AG04450 (cell line): Measurements from ENCODE around the gene SPP1. TPM values are rescaled to one million over a fixed set of nuclear protein-coding genes. Genes with fewer than 3 reads are reported as not detected.

ENCODE experiments used
- CTCF ChIA-PET: fragments of 300-600, 350-600 bp; formaldehyde crosslinking; extraction: SDS; loops from one replicate; lab custom pipeline; 2022; ENCODE audit warnings: antibody characterized with exemption, inconsistent platforms; lab: Charles Lee
- POLR2A ChIA-PET: fragments of 350-600 bp; formaldehyde crosslinking; extraction: SDS; loops from one replicate; lab custom pipeline; 2021; ENCODE audit warnings: antibody characterized with exemption, inconsistent platforms; lab: Yijun Ruan, JAX
- DNase-seq: peaks from one replicate; pipeline ENCODE4 v3.0.0-alpha.2; 2011; ENCODE audit warnings: low read depth, low spot score
- H3K27ac ChIP-seq: one replicate; pipeline ENCODE4 v1.5.1; 2012; ENCODE audit warnings: low read depth, low read length, control low read depth
- H3K27me3 ChIP-seq: one replicate; pipeline ENCODE4 v1.6.0; 2012; ENCODE audit warnings: low read length; ENCODE audit not compliant: control insufficient read depth, insufficient read depth
- H3K4me3 ChIP-seq: 2 replicates; pipeline ENCODE4 v1.5.1; 2011; ENCODE audit warnings: mild to moderate bottlenecking, low read depth, low read length, control low read depth
- H3K9me3 ChIP-seq: 2 replicates; pipeline ENCODE4 v1.5.1; 2012; ENCODE audit warnings: low read length; ENCODE audit not compliant: control insufficient read depth, insufficient read depth
- polyA plus RNA-seq: library from polyadenylated mRNA; depleted of rRNA; stranded (reverse); fragments of >200 nt; gene quantifications from 2 replicates; pipeline ENCODE4 v1.2.3, GENCODE V29; 2011
- TF ChIP-seq, protein P1 (sequence below): IDR thresholded peaks from 2 replicates; pipeline ENCODE4 v1.5.1; 2011; ENCODE audit warnings: low read depth, low read length, control low read depth, inconsistent platforms

The SPP1 gene
- polyA plus RNA-seq, 1 experiment = 0.69 TPM

DNA sequence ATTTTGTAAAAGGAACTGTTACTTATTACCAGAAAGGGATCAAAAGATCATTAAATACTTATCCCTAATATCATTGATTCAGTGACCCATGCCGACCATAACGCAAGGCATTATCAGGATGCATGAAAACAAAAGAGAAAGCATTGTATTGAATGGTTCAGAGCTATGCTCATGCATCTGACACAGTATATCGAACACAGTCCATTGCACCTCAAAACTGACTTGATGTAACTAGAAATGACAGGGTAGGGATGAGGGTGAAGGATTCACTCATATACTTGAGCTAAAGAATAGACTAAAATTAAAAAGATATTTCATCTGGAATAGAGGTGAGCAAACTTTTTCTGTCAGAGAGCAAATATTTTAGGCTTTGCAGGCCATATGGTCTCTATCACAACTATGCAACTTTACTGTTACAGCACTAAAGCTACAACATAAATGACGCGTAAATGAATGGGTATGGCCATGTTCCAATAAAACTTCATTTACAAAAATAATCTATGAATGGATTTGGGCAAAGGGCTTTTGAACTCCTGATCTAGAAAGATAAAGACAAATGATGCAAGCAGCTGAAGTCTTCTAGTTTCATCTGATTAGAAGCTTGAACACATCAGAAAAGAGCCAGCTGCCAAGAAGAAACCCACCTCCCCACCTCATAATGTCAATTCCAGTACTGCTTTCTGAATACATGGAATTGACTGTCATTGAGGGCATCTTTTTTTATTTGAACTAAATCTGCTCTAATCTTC lies 12.9 kb upstream of the SPP1 start:
- POLR2A ChIA-PET = no interaction called here
- CTCF ChIA-PET = interaction anchor here (0.7 to 5.3 kb wide), 4 partner anchors 9 to 553 kb away, joined by 3 to 39 read pairs (median 4); no protein-coding TSS in a partner anchor

DNA sequence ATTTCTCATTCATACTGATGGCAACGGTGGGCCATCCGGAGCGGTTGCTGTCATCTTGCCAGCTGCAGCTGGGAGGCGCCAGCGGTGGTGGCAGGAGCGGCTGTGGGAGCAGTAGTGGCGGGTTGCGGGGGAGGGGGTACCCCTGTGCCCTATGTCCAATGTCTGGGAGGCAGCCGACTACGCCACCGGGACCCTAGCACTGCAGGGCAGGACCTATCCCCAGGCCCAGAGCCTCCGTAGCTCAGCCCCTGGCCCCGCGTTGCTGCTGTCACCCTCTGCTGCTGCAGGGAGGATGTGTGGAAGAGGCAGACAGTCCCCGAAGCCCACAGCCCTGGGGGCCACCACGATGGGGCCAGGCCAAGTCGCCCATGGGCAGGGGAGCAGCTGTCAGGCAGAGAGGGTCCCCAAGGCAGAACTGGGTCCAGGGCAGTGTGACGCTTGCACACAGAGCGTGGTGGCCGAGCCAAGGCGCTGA lies 10.0 kb upstream of the SPP1 start:
- no peak overlapping the region for H3K4me3 ChIP-seq
- ChIA-PET POLR2A (no interaction called here), CTCF (interaction anchor here (5.3 kb wide), 1 partner anchor 8 kb away, joined by 39 read pairs; no protein-coding TSS in a partner anchor)
- no peak for DNase-seq
- TF ChIP-seq, protein P1, sequence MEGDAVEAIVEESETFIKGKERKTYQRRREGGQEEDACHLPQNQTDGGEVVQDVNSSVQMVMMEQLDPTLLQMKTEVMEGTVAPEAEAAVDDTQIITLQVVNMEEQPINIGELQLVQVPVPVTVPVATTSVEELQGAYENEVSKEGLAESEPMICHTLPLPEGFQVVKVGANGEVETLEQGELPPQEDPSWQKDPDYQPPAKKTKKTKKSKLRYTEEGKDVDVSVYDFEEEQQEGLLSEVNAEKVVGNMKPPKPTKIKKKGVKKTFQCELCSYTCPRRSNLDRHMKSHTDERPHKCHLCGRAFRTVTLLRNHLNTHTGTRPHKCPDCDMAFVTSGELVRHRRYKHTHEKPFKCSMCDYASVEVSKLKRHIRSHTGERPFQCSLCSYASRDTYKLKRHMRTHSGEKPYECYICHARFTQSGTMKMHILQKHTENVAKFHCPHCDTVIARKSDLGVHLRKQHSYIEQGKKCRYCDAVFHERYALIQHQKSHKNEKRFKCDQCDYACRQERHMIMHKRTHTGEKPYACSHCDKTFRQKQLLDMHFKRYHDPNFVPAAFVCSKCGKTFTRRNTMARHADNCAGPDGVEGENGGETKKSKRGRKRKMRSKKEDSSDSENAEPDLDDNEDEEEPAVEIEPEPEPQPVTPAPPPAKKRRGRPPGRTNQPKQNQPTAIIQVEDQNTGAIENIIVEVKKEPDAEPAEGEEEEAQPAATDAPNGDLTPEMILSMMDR = no peak
- no peaks in the 10 kb centered on the region; the same call in 1 of the 2 replicates for H3K9me3 ChIP-seq
- H3K27ac ChIP-seq = no peak overlapping the region
- H3K27me3 ChIP-seq = no peaks in the 10 kb centered on the region

More for the DNA sequence above, 12.9 kb upstream of the SPP1 start:
- Histone ChIP-seq H3K9me3 (no peaks in the 10 kb centered on the region; the same call in 1 of the 2 replicates), H3K4me3 (no peak overlapping the region), H3K27ac (no peak overlapping the region), H3K27me3 (peaks cover 2% of the 10 kb centered on the region)
- TF ChIP-seq, protein P1 = no peak
- DNase-seq = no peak

DNA sequence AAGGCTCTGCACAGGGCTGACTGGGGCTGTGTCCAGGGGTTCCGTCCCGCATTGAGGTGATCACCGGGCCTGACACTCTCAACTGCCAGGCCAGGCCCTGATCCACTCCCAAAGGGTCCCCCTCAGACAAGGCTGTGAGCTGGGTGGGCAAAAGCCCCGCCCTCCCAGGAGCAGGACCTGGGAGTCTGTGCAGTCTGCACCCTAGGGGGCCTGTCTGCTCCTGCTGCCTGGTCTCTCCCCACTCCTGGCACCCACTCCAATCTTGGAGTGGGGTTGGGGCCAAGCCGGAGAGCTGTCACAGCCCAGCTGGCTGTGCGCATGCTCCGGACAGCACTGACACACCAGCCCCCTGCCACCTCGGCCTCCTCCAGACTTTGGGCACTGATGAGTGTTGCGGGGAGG lies 9.4 kb upstream of the SPP1 start:
- ChIA-PET CTCF (interaction anchor here (5.3 kb wide), 1 partner anchor 7 kb away, joined by 39 read pairs; no protein-coding TSS in a partner anchor), POLR2A (no interaction called here)
- H3K27me3 ChIP-seq = no peaks in the 10 kb centered on the region
- H3K4me3 ChIP-seq = no peak overlapping the region
- H3K9me3 ChIP-seq = no peaks in the 10 kb centered on the region; the same call in 1 of the 2 replicates
- no peak for DNase-seq
- TF ChIP-seq, protein P1 = no peak
- no peak overlapping the region for H3K27ac ChIP-seq

DNA sequence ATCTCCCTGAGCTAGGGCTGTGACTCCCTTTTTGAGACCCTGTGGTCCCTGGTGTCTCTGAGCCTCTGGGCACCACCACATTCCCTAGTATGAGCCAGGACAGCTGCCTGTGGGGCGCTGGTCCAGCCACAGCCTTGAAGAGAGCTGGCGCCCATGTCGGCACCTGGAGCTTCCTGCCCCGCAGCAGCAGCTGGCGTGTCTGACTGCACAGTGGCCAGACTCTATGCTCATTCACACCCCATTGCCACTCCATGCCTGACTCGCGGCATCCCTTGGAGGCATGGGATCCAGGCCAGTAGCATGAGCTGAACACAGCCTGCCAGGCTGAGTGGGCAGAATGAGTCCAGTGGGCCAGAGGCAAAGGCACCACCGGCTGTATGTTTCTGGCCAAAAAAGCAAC lies 8.3 kb upstream of the SPP1 start:
- TF ChIP-seq, protein P1 = no peak
- CTCF ChIA-PET = no interaction called here

DNA sequence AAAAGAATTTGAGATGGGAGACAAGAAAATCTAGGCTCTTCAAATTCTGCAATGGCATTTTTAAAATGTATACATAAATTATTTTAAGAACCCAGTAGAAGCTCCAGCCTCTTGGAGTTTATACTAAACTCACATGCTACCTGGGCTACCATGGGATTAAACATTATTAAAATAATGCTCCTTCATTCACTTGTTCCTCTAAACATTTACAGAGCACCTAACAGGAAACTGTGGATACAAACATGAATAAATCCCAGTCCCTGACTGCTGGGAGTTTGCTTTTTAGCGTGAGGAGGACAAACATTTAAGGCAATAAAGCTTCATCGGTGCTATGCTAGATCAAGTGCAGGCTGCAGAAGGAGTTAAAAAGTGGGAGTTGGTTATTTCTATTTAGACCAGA lies 5.4 kb upstream of the SPP1 start:
- Histone ChIP-seq H3K27ac (no peak overlapping the region), H3K9me3 (no peaks in the 10 kb centered on the region; the same call in 1 of the 2 replicates), H3K27me3 (no peaks in the 10 kb centered on the region), H3K4me3 (no peak overlapping the region)
- ChIA-PET POLR2A (no interaction called here), CTCF (interaction anchor here (0.6 to 1.0 kb wide), 2 partner anchors 117 to 290 kb away, joined by 3 read pairs; no protein-coding TSS in a partner anchor)
- TF ChIP-seq, protein P1 = no peak
- DNase-seq = no peak

More for the DNA sequence above, 8.3 kb upstream of the SPP1 start:
- DNase-seq = no peak
- POLR2A ChIA-PET = no interaction called here
- no peaks in the 10 kb centered on the region; the same call in 1 of the 2 replicates for H3K9me3 ChIP-seq
- H3K27ac ChIP-seq = no peak overlapping the region
- no peaks in the 10 kb centered on the region for H3K27me3 ChIP-seq
- no peak overlapping the region for H3K4me3 ChIP-seq
